ENCODE data around the gene SMIM3.

The SMIM3 gene

DNA sequence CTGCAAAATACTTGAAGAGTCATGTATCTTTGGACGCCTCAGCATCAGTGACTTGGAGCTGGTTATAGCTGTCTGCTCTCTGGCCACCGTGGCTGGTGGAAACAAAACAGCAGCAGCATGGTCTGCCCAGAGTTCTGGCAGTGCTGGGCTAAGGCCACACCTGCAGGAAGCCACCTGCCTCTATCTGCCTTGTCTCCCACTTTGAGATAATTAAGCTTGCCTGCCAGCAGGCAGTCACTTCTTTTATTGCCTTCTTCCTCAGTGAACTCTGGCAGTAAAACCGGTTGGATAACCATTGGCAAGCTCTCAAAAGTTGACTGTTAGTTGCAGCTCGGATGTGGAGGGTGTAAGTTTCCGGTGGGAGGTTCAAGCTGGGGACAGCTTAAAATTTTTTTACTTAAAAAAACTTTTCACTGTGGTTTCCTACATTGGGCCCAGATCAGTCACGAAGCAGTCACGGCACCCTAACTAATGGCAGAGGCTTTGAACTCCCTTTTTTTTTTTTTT, 4.9 kb downstream of the SMIM3 start (continued):
- TF ChIP-seq ZNF2 (tag by site-specific recombination; IDR thresholded peaks at IDR 0.05) (peak; percentile 79), ZNF561 (tag by site-specific recombination; IDR thresholded peaks at IDR 0.05; ENCODE audit: borderline replicate concordance) (peak; percentile 66; the same call in 1 of the 2 replicates), SCRT1 (tag by site-specific recombination; IDR thresholded peaks at IDR 0.05; ENCODE audit: borderline replicate concordance) (peak; percentile 63), YY2 (tag by site-specific recombination; IDR thresholded peaks at IDR 0.05) (no peak), ZNF112 (tag by site-specific recombination; IDR thresholded peaks at IDR 0.05) (no peak), KLF7 (tag by site-specific recombination; IDR thresholded peaks at IDR 0.05; ENCODE audit: borderline replicate concordance) (no peak), ZNF423 (tag by site-specific recombination; IDR thresholded peaks at IDR 0.05) (peak; percentile 59; the same call in 1 of the 2 replicates), ZNF184 (tag by site-specific recombination; IDR thresholded peaks at IDR 0.05) (peak; percentile 58; the same call in 1 of the 2 replicates), ZNF146 (tag by site-specific recombination; IDR thresholded peaks at IDR 0.05) (no peak), BCL11B (tag by site-specific recombination; IDR thresholded peaks at IDR 0.05; ENCODE audit: low read depth) (peak; percentile 83; the same call in 1 of the 2 replicates), ZNF175 (tag by site-specific recombination; IDR thresholded peaks at IDR 0.05) (no peak), ZEB2 (tag by site-specific recombination; IDR thresholded peaks at IDR 0.05) (peak; percentile 81), ZFP3 (tag by site-specific recombination; IDR thresholded peaks at IDR 0.05; ENCODE audit: low read depth) (no peak), TRIM28 (IDR thresholded peaks at IDR 0.05; ENCODE audit: borderline replicate concordance, low read length) (peak; percentile 61; the same call in 1 of the 2 replicates), ZNF660 (tag by site-specific recombination; IDR thresholded peaks at IDR 0.05) (0 out of 2 replicates have a peak, but pooled peaks have one; percentile 53)
- TF ChIP-seq, protein P1, sequence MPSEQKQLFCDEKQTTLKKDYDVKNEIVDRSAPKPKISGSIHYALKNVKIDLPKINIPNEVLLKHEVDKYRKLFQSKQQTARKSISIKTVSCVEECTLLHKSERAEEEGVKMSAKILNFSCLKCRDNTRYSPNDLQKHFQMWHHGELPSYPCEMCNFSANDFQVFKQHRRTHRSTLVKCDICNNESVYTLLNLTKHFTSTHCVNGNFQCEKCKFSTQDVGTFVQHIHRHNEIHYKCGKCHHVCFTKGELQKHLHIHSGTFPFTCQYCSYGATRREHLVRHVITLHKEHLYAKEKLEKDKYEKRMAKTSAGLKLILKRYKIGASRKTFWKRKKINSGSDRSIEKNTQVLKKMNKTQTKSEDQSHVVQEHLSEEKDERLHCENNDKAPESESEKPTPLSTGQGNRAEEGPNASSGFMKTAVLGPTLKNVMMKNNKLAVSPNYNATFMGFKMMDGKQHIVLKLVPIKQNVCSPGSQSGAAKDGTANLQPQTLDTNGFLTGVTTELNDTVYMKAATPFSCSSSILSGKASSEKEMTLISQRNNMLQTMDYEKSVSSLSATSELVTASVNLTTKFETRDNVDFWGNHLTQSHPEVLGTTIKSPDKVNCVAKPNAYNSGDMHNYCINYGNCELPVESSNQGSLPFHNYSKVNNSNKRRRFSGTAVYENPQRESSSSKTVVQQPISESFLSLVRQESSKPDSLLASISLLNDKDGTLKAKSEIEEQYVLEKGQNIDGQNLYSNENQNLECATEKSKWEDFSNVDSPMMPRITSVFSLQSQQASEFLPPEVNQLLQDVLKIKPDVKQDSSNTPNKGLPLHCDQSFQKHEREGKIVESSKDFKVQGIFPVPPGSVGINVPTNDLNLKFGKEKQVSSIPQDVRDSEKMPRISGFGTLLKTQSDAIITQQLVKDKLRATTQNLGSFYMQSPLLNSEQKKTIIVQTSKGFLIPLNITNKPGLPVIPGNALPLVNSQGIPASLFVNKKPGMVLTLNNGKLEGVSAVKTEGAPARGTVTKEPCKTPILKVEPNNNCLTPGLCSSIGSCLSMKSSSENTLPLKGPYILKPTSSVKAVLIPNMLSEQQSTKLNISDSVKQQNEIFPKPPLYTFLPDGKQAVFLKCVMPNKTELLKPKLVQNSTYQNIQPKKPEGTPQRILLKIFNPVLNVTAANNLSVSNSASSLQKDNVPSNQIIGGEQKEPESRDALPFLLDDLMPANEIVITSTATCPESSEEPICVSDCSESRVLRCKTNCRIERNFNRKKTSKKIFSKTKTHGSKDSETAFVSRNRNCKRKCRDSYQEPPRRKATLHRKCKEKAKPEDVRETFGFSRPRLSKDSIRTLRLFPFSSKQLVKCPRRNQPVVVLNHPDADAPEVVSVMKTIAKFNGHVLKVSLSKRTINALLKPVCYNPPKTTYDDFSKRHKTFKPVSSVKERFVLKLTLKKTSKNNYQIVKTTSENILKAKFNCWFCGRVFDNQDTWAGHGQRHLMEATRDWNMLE (tag by site-specific recombination; conservative IDR thresholded peaks at IDR 0.05; ENCODE audit: low read depth): peak; percentile 62
- TF ChIP-seq, protein P2, sequence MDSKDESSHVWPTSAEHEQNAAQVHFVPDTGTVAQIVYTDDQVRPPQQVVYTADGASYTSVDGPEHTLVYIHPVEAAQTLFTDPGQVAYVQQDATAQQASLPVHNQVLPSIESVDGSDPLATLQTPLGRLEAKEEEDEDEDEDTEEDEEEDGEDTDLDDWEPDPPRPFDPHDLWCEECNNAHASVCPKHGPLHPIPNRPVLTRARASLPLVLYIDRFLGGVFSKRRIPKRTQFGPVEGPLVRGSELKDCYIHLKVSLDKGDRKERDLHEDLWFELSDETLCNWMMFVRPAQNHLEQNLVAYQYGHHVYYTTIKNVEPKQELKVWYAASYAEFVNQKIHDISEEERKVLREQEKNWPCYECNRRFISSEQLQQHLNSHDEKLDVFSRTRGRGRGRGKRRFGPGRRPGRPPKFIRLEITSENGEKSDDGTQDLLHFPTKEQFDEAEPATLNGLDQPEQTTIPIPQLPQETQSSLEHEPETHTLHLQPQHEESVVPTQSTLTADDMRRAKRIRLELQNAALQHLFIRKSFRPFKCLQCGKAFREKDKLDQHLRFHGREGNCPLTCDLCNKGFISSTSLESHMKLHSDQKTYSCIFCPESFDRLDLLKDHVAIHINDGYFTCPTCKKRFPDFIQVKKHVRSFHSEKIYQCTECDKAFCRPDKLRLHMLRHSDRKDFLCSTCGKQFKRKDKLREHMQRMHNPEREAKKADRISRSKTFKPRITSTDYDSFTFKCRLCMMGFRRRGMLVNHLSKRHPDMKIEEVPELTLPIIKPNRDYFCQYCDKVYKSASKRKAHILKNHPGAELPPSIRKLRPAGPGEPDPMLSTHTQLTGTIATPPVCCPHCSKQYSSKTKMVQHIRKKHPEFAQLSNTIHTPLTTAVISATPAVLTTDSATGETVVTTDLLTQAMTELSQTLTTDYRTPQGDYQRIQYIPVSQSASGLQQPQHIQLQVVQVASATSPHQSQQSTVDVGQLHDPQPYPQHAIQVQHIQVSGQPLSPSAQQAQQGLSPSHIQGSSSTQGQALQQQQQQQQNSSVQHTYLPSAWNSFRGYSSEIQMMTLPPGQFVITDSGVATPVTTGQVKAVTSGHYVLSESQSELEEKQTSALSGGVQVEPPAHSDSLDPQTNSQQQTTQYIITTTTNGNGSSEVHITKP (tag by site-specific recombination; IDR thresholded peaks at IDR 0.05): peak; percentile 69
- TF ChIP-seq, protein P3, sequence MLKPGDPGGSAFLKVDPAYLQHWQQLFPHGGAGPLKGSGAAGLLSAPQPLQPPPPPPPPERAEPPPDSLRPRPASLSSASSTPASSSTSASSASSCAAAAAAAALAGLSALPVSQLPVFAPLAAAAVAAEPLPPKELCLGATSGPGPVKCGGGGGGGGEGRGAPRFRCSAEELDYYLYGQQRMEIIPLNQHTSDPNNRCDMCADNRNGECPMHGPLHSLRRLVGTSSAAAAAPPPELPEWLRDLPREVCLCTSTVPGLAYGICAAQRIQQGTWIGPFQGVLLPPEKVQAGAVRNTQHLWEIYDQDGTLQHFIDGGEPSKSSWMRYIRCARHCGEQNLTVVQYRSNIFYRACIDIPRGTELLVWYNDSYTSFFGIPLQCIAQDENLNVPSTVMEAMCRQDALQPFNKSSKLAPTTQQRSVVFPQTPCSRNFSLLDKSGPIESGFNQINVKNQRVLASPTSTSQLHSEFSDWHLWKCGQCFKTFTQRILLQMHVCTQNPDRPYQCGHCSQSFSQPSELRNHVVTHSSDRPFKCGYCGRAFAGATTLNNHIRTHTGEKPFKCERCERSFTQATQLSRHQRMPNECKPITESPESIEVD (tag by site-specific recombination; IDR thresholded peaks at IDR 0.05): peak; percentile 78
- TF ChIP-seq, protein P4, sequence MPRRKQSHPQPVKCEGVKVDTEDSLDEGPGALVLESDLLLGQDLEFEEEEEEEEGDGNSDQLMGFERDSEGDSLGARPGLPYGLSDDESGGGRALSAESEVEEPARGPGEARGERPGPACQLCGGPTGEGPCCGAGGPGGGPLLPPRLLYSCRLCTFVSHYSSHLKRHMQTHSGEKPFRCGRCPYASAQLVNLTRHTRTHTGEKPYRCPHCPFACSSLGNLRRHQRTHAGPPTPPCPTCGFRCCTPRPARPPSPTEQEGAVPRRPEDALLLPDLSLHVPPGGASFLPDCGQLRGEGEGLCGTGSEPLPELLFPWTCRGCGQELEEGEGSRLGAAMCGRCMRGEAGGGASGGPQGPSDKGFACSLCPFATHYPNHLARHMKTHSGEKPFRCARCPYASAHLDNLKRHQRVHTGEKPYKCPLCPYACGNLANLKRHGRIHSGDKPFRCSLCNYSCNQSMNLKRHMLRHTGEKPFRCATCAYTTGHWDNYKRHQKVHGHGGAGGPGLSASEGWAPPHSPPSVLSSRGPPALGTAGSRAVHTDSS (tag by site-specific recombination; IDR thresholded peaks at IDR 0.05): peak; percentile 64; the same call in 1 of the 2 replicates
- TF ChIP-seq, protein P5, sequence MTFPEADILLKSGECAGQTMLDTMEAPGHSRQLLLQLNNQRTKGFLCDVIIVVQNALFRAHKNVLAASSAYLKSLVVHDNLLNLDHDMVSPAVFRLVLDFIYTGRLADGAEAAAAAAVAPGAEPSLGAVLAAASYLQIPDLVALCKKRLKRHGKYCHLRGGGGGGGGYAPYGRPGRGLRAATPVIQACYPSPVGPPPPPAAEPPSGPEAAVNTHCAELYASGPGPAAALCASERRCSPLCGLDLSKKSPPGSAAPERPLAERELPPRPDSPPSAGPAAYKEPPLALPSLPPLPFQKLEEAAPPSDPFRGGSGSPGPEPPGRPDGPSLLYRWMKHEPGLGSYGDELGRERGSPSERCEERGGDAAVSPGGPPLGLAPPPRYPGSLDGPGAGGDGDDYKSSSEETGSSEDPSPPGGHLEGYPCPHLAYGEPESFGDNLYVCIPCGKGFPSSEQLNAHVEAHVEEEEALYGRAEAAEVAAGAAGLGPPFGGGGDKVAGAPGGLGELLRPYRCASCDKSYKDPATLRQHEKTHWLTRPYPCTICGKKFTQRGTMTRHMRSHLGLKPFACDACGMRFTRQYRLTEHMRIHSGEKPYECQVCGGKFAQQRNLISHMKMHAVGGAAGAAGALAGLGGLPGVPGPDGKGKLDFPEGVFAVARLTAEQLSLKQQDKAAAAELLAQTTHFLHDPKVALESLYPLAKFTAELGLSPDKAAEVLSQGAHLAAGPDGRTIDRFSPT (tag by site-specific recombination; IDR thresholded peaks at IDR 0.05): peak; percentile 48; the same call in 1 of the 2 replicates
- TF ChIP-seq, protein P6, sequence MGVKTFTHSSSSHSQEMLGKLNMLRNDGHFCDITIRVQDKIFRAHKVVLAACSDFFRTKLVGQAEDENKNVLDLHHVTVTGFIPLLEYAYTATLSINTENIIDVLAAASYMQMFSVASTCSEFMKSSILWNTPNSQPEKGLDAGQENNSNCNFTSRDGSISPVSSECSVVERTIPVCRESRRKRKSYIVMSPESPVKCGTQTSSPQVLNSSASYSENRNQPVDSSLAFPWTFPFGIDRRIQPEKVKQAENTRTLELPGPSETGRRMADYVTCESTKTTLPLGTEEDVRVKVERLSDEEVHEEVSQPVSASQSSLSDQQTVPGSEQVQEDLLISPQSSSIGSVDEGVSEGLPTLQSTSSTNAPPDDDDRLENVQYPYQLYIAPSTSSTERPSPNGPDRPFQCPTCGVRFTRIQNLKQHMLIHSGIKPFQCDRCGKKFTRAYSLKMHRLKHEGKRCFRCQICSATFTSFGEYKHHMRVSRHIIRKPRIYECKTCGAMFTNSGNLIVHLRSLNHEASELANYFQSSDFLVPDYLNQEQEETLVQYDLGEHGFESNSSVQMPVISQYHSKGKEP (tag by site-specific recombination; IDR thresholded peaks at IDR 0.05): peak; percentile 88
- TF ChIP-seq, protein P7, sequence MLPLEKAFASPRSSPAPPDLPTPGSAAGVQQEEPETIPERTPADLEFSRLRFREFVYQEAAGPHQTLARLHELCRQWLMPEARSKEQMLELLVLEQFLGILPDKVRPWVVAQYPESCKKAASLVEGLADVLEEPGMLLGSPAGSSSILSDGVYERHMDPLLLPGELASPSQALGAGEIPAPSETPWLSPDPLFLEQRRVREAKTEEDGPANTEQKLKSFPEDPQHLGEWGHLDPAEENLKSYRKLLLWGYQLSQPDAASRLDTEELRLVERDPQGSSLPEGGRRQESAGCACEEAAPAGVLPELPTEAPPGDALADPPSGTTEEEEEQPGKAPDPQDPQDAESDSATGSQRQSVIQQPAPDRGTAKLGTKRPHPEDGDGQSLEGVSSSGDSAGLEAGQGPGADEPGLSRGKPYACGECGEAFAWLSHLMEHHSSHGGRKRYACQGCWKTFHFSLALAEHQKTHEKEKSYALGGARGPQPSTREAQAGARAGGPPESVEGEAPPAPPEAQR (tag by site-specific recombination; IDR thresholded peaks at IDR 0.05): no peak
